Liver (tissue), 9 donors: ENCODE measurements around the gene LHFPL6. TPM values are rescaled to one million over a fixed set of nuclear protein-coding genes. Genes with fewer than 3 reads are reported as not detected.

Source experiments
- DNase-seq: peaks from one replicate; pipeline ENCODE4 v3.0.0-alpha.2; 2017; ENCODE audit warnings: low spot score
- H3K27ac ChIP-seq, 2 donors: one replicate each; pipeline ENCODE4 v1.7.0; 2013; ENCODE audit warnings: inconsistent platforms in 2 of 2, low read length in 2 of 2, control low read depth in 1 of 2, low read depth in 1 of 2, mild to moderate bottlenecking in 1 of 2
- H3K27me3 ChIP-seq, 4 donors: one replicate each; pipeline versions ENCODE4 v1.6.1 to v1.7.0; 2013; ENCODE audit warnings: low read length in 3 of 4, inconsistent platforms in 1 of 4, mild to moderate bottlenecking in 1 of 4, moderate library complexity in 1 of 4; ENCODE audit not compliant: control insufficient read depth in 4 of 4, insufficient read depth in 4 of 4
- H3K36me3 ChIP-seq, 4 donors: one replicate each; pipeline versions ENCODE4 v1.6.1 to v1.7.0; 2013; ENCODE audit warnings: low read length in 3 of 4, mild to moderate bottlenecking in 3 of 4, low read depth in 1 of 4, moderate library complexity in 1 of 4; ENCODE audit not compliant: control insufficient read depth in 4 of 4, insufficient read depth in 3 of 4
- H3K4me1 ChIP-seq, 4 donors: one replicate each; pipeline versions ENCODE4 v1.6.1 to v1.7.0; 2013; ENCODE audit warnings: low read length in 3 of 4, mild to moderate bottlenecking in 3 of 4, moderate library complexity in 1 of 4; ENCODE audit not compliant: control insufficient read depth in 4 of 4, insufficient read depth in 4 of 4
- H3K4me3 ChIP-seq, 3 donors: one replicate each; pipeline versions ENCODE4 v1.6.1 to v1.7.0; 2013; ENCODE audit warnings: low read length in 3 of 3, control low read depth in 1 of 3, low read depth in 1 of 3, mild to moderate bottlenecking in 1 of 3
- H3K9ac ChIP-seq, 2 donors: one replicate each; pipeline ENCODE4 v1.7.0; 2013; ENCODE audit warnings: low read length in 2 of 2, mild to moderate bottlenecking in 2 of 2, moderate library complexity in 2 of 2, control low read depth in 1 of 2, low read depth in 1 of 2
- H3K9me3 ChIP-seq, 4 donors: one replicate each; pipeline versions ENCODE4 v1.6.1 to v1.7.0; 2013; ENCODE audit warnings: low read length in 3 of 4; ENCODE audit not compliant: control insufficient read depth in 4 of 4
- EGR1 ChIP-seq, 2 donors: IDR thresholded peaks; 2 replicates each; pipeline ENCODE4 v1.6.1; 2016 to 2018; ENCODE audit warnings: antibody characterized with exemption in 2 of 2, low read depth in 2 of 2
- FOXA2 ChIP-seq: IDR thresholded peaks from 2 replicates; pipeline ENCODE4 v1.6.1; 2016; ENCODE audit warnings: antibody characterized with exemption
- GABPA ChIP-seq, 2 donors: IDR thresholded peaks in 1 of 2; conservative IDR thresholded peaks in 1 of 2; 2 replicates each; pipeline ENCODE4 v1.6.1; 2016; ENCODE audit warnings: antibody characterized with exemption in 2 of 2, mild to moderate bottlenecking in 1 of 2, moderate library complexity in 1 of 2
- HNF4G ChIP-seq: IDR thresholded peaks from 2 replicates; pipeline ENCODE4 v1.6.1; 2016; ENCODE audit warnings: antibody characterized with exemption
- JUND ChIP-seq, 2 donors: IDR thresholded peaks; 2 replicates each; pipeline ENCODE4 v1.6.1; 2016; ENCODE audit warnings: antibody characterized with exemption in 2 of 2
- NR2F2 ChIP-seq: IDR thresholded peaks from 2 replicates; pipeline ENCODE4 v1.6.1; 2016; ENCODE audit warnings: antibody characterized with exemption
- RAD21 ChIP-seq, 2 donors: IDR thresholded peaks; 2 replicates each; pipeline ENCODE4 v1.6.1; 2016; ENCODE audit warnings: antibody characterized with exemption in 2 of 2, mild to moderate bottlenecking in 2 of 2
- RXRA ChIP-seq, 2 donors: IDR thresholded peaks; 2 replicates each; pipeline ENCODE4 v1.6.1; 2017 to 2018; ENCODE audit warnings: antibody characterized with exemption in 2 of 2, mild to moderate bottlenecking in 1 of 2
- SP1 ChIP-seq: IDR thresholded peaks from 2 replicates; pipeline ENCODE4 v1.6.1; 2018; ENCODE audit warnings: antibody characterized with exemption, mild to moderate bottlenecking
- TAF1 ChIP-seq: conservative IDR thresholded peaks from 2 replicates; pipeline ENCODE4 v1.6.1; 2016; ENCODE audit warnings: antibody characterized with exemption, mild to moderate bottlenecking
- YY1 ChIP-seq: IDR thresholded peaks from 2 replicates; pipeline ENCODE4 v1.6.1; 2016; ENCODE audit warnings: antibody characterized with exemption, mild to moderate bottlenecking
- WGBS: extraction: QIAGEN DNeasy Blood & Tissue Kit; methylation state at CpG from one replicate; pipeline ENCODE4 v1.1.7; 2013; 5-methylcytosine and 5-hydroxymethylcytosine counted together
- polyA plus RNA-seq, 2 donors: library from polyadenylated mRNA; stranded (reverse) in 1 of 2; unstranded in 1 of 2; fragments of 200-250 nt in 1 of 2; fragments of >200 nt in 1 of 2; fragmentation: Nextera tagmentation in 1 of 2; extraction: Ambion mirVana in 1 of 2; gene quantifications; one replicate each; pipeline versions ENCODE4 v1.2.1 to v1.2.3, GENCODE V29; 2013 to 2015
- total RNA-seq, 2 donors: library from RNA; depleted of rRNA; stranded (reverse); fragments of >200 nt; gene quantifications; one replicate each; pipeline ENCODE4 v1.2.3, GENCODE V29; 2014
- TF ChIP-seq, protein P1 (sequence below): IDR thresholded peaks from 2 replicates; pipeline ENCODE4 v1.6.1; 2016; ENCODE audit warnings: antibody characterized with exemption, mild to moderate bottlenecking
- TF ChIP-seq, protein P2 (sequence below): IDR thresholded peaks from 2 replicates; pipeline ENCODE4 v1.6.1; 2016; ENCODE audit warnings: antibody characterized with exemption
- TF ChIP-seq, protein P3 (sequence below): fragments of 150-350 bp; IDR thresholded peaks from 2 replicates; pipeline ENCODE4 v1.5.1; 2017; ENCODE audit warnings: improper control_type of control experiment, low read depth, low read length; ENCODE audit not compliant: missing input control
- TF ChIP-seq, protein P4 (sequence below): IDR thresholded peaks from 2 replicates; pipeline ENCODE4 v1.6.1; 2016; ENCODE audit warnings: antibody characterized with exemption
- donor health status: healthy.
- donor health status: healthy.
- donor health status: healthy.
- donor health status: healthy.
- donor health status: healthy.

The LHFPL6 gene
- total and polyA plus RNA-seq, 4 donors: 2.6 to 8.3 (median 5.5) TPM

DNA sequence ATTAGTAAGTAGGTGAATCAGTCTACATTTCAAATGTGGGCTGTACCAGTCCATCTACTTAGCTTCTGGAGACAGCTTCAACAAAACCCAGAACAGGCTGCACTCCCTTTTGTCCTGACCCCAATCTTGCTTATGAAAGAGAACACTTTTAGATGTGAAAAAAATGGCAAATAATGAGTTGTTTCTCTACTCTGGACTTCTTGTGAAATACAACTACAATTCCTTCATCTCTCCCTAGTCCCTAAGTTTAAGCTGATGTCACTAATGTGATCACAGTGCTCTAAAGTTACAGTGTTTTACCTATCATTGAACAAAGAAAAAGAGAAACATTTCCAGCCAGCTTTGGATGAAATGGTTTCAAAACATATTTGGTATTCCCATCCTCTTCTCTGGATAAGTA is 183.9 kb downstream of the LHFPL6 start:
- H3K9me3 ChIP-seq: no peaks in the 10 kb centered on the region
- no peak overlapping the region for H3K27ac ChIP-seq
- H3K9ac ChIP-seq: no peak overlapping the region
- no peak overlapping the region for H3K4me3 ChIP-seq
- no peaks in the 10 kb centered on the region for H3K36me3 ChIP-seq
- no peaks in the 10 kb centered on the region for H3K4me1 ChIP-seq
- no peak for TF ChIP-seq RAD21 (IDR thresholded peaks at IDR 0.05)
- TF ChIP-seq FOXA2: no peak
- no peak for TF ChIP-seq JUND (IDR thresholded peaks at IDR 0.05)
- TF ChIP-seq SP1: no peak
- TF ChIP-seq TAF1: no peak
- TF ChIP-seq, protein P1, sequence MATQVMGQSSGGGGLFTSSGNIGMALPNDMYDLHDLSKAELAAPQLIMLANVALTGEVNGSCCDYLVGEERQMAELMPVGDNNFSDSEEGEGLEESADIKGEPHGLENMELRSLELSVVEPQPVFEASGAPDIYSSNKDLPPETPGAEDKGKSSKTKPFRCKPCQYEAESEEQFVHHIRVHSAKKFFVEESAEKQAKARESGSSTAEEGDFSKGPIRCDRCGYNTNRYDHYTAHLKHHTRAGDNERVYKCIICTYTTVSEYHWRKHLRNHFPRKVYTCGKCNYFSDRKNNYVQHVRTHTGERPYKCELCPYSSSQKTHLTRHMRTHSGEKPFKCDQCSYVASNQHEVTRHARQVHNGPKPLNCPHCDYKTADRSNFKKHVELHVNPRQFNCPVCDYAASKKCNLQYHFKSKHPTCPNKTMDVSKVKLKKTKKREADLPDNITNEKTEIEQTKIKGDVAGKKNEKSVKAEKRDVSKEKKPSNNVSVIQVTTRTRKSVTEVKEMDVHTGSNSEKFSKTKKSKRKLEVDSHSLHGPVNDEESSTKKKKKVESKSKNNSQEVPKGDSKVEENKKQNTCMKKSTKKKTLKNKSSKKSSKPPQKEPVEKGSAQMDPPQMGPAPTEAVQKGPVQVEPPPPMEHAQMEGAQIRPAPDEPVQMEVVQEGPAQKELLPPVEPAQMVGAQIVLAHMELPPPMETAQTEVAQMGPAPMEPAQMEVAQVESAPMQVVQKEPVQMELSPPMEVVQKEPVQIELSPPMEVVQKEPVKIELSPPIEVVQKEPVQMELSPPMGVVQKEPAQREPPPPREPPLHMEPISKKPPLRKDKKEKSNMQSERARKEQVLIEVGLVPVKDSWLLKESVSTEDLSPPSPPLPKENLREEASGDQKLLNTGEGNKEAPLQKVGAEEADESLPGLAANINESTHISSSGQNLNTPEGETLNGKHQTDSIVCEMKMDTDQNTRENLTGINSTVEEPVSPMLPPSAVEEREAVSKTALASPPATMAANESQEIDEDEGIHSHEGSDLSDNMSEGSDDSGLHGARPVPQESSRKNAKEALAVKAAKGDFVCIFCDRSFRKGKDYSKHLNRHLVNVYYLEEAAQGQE: no peak
- TF ChIP-seq GABPA (IDR thresholded peaks at IDR 0.05 in 1 of 2, conservative IDR thresholded peaks at IDR 0.05 in 1 of 2): no peak
- TF ChIP-seq, protein P2, sequence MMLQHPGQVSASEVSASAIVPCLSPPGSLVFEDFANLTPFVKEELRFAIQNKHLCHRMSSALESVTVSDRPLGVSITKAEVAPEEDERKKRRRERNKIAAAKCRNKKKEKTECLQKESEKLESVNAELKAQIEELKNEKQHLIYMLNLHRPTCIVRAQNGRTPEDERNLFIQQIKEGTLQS: no peak
- TF ChIP-seq NR2F2: no peak
- TF ChIP-seq HNF4G: no peak
- no peak for TF ChIP-seq RXRA (IDR thresholded peaks at IDR 0.05)
- TF ChIP-seq, protein P3, sequence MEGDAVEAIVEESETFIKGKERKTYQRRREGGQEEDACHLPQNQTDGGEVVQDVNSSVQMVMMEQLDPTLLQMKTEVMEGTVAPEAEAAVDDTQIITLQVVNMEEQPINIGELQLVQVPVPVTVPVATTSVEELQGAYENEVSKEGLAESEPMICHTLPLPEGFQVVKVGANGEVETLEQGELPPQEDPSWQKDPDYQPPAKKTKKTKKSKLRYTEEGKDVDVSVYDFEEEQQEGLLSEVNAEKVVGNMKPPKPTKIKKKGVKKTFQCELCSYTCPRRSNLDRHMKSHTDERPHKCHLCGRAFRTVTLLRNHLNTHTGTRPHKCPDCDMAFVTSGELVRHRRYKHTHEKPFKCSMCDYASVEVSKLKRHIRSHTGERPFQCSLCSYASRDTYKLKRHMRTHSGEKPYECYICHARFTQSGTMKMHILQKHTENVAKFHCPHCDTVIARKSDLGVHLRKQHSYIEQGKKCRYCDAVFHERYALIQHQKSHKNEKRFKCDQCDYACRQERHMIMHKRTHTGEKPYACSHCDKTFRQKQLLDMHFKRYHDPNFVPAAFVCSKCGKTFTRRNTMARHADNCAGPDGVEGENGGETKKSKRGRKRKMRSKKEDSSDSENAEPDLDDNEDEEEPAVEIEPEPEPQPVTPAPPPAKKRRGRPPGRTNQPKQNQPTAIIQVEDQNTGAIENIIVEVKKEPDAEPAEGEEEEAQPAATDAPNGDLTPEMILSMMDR: no peak
- TF ChIP-seq, protein P4, sequence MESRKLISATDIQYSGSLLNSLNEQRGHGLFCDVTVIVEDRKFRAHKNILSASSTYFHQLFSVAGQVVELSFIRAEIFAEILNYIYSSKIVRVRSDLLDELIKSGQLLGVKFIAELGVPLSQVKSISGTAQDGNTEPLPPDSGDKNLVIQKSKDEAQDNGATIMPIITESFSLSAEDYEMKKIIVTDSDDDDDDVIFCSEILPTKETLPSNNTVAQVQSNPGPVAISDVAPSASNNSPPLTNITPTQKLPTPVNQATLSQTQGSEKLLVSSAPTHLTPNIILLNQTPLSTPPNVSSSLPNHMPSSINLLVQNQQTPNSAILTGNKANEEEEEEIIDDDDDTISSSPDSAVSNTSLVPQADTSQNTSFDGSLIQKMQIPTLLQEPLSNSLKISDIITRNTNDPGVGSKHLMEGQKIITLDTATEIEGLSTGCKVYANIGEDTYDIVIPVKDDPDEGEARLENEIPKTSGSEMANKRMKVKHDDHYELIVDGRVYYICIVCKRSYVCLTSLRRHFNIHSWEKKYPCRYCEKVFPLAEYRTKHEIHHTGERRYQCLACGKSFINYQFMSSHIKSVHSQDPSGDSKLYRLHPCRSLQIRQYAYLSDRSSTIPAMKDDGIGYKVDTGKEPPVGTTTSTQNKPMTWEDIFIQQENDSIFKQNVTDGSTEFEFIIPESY: no peak
- peaks cover 0 to 4% (median under 1%) of the 10 kb centered on the region in 4 donors for H3K27me3 ChIP-seq
- DNase-seq: no peak

DNA sequence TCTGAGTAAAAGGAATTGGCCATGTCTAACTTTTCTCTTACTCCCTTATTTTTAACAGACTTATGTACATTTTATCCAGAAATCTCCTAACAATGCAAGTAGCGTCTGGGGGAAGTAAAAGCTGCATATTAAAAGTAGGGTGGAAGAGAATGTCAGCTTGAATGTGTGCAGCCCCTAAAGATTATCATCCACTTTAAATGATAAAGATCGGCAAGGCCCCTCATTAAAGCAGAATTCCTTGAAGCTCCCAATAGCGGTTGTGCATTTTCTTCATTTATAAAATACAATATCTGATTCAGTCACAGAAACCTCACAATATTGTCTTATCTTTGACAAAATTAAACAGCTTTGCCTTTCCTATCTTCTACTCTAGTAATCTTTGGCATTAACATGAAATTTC is 184.6 kb downstream of the LHFPL6 start:
- H3K27me3 ChIP-seq: peaks cover 0 to 4% (median 1%) of the 10 kb centered on the region in 4 donors
- H3K9me3 ChIP-seq: no peaks in the 10 kb centered on the region
- DNase-seq: no peak
- no peak overlapping the region for H3K27ac ChIP-seq
- H3K4me3 ChIP-seq: no peak overlapping the region
- no peak overlapping the region for H3K9ac ChIP-seq
- 56% methylated on average over 3 of the region's 3 CpGs for WGBS
- TF ChIP-seq FOXA2 (no peak), EGR1 (IDR thresholded peaks at IDR 0.05; ENCODE audit: low read depth in 2 of 2) (no peak), NR2F2 (no peak), SP1 (no peak), RXRA (IDR thresholded peaks at IDR 0.05) (no peak), HNF4G (no peak), YY1 (no peak), TAF1 (no peak), JUND (IDR thresholded peaks at IDR 0.05) (no peak)
- TF ChIP-seq, protein P1: no peak
- TF ChIP-seq, protein P4: no peak
- TF ChIP-seq, protein P3: no peak
- no peaks in the 10 kb centered on the region for H3K4me1 ChIP-seq
- no peaks in the 10 kb centered on the region for H3K36me3 ChIP-seq
